K562 (cell line): ENCODE data around the gene KCNAB1. TPM values are rescaled to one million over a fixed set of nuclear protein-coding genes. Genes with fewer than 3 reads are reported as not detected.

Experiments used
- ATAC-seq: fragments of 200-7000 bp; cut with Tn5 transposase; 3 replicates; pipeline ENCODE4 v1.9.1; 2020; ENCODE audit warnings: moderate library complexity
- BruUV-seq: library from RNA; stranded (reverse); fragments of 400-500 nt; replicated peaks from 2 replicates; lab custom pipeline; 2021; lab: Mats Ljungman, UMichigan
- CTCF ChIA-PET: fragments of 300-600 bp; formaldehyde crosslinking; extraction: SDS; loops from one replicate; lab custom pipeline; 2021; ENCODE audit warnings: low intra/inter-chr PET ratio; lab: Yijun Ruan, JAX
- POLR2A ChIA-PET: fragments of 300-600, 350-650 bp; sonication (Branson Sonifier 250); formaldehyde crosslinking; extraction: SDS; loops from one replicate; lab custom pipeline; 2021; ENCODE audit warnings: antibody characterized with exemption, inconsistent platforms; lab: Yijun Ruan, JAX
- DNase-seq, 4 experiments: peaks; one replicate each; pipeline versions ENCODE4 v3.0.0 to v3.0.0-alpha.2; 2011 to 2018; ENCODE audit warnings: low spot score in 3 of 4, mixed read lengths in 3 of 4; ENCODE audit errors: extremely low read depth in 1 of 4
- FAIRE-seq: peaks from 2 replicates; lab custom pipeline; 2011; peaks lifted over from hg19 to GRCh38; lab: Jason Lieb, UNC
- H2AFZ ChIP-seq: 2 replicates; pipeline ENCODE4 v1.6.0; 2011; ENCODE audit warnings: low read depth, low read length, control low read depth, inconsistent platforms
- H3K27ac ChIP-seq: fragments of 200-600 bp; 3 replicates; pipeline ENCODE4 v1.8.0; 2011; ENCODE audit warnings: low read depth, mild to moderate bottlenecking, control low read depth, inconsistent platforms, low read length, moderate library complexity, mixed read lengths; ENCODE audit errors: extremely low read depth
- H3K27me3 ChIP-seq, 2 experiments: fragments of 300-600 bp in 1 of 2; 2 replicates in 1 of 2; 3 replicates in 1 of 2; pipeline versions ENCODE4 v1.6.0 to v1.8.0; 2011; ENCODE audit warnings: inconsistent platforms in 2 of 2, low read length in 2 of 2, mild to moderate bottlenecking in 1 of 2, mixed read lengths in 1 of 2, moderate library complexity in 1 of 2; ENCODE audit not compliant: control insufficient read depth in 2 of 2, insufficient read depth in 2 of 2
- H3K36me3 ChIP-seq: fragments of 300-600 bp; 3 replicates; pipeline ENCODE4 v1.8.0; 2011; ENCODE audit warnings: mild to moderate bottlenecking, low read length, inconsistent platforms; ENCODE audit not compliant: control insufficient read depth, insufficient read depth
- H3K4me1 ChIP-seq, 2 experiments: fragments of 200-600 bp in 1 of 2; replicated peaks in 1 of 2; 2 replicates in 1 of 2; 3 replicates in 1 of 2; pipeline versions ENCODE4 v1.5.1 to v1.8.0; 2011; ENCODE audit warnings: inconsistent platforms in 2 of 2, low read length in 2 of 2, mild to moderate bottlenecking in 1 of 2, mixed read lengths in 1 of 2, moderate library complexity in 1 of 2; ENCODE audit not compliant: control insufficient read depth in 2 of 2, insufficient read depth in 2 of 2
- H3K4me2 ChIP-seq: 2 replicates; pipeline ENCODE4 v1.6.1; 2011; ENCODE audit warnings: low read length, control low read depth, inconsistent platforms, mixed read lengths; ENCODE audit not compliant: insufficient read depth
- H3K4me3 ChIP-seq: fragments of 200-600 bp; sonication (generic), shearing (Covaris generic); 2 replicates; pipeline ENCODE4 v1.5.1; 2016; ENCODE audit warnings: control low read depth, inconsistent platforms
- H3K79me2 ChIP-seq: fragments of 200-600 bp; 3 replicates; pipeline ENCODE4 v1.8.0; 2011; ENCODE audit warnings: low read length, inconsistent platforms; ENCODE audit not compliant: control insufficient read depth, insufficient read depth
- H3K9ac ChIP-seq, 2 experiments: 2 replicates each; pipeline versions ENCODE4 v1.6.0 to v1.6.1; 2011; ENCODE audit warnings: low read depth in 2 of 2, low read length in 2 of 2, control low read depth in 1 of 2, inconsistent platforms in 1 of 2, mild to moderate bottlenecking in 1 of 2, mixed read lengths in 1 of 2; ENCODE audit not compliant: insufficient read depth in 1 of 2
- H3K9me1 ChIP-seq: one replicate; pipeline ENCODE4 v1.6.0; 2011; ENCODE audit warnings: inconsistent platforms, mild to moderate bottlenecking, low read length, moderate library complexity; ENCODE audit not compliant: control insufficient read depth, insufficient read depth
- H3K9me3 ChIP-seq: replicated peaks from 2 replicates; pipeline ENCODE4 v1.5.1; 2011; ENCODE audit warnings: low read depth, low read length, inconsistent platforms; ENCODE audit not compliant: control insufficient read depth, insufficient read depth
- H4K20me1 ChIP-seq: replicated peaks from 2 replicates; pipeline ENCODE4 v1.6.1; 2011; ENCODE audit warnings: low read length, inconsistent platforms, mixed read lengths; ENCODE audit not compliant: control insufficient read depth, insufficient read depth
- BCL6 ChIP-seq: fragments of 250-450 bp; sonication (Bioruptor Pico); IDR thresholded peaks from 2 replicates; pipeline ENCODE4 v1.4.0; 2020
- HDAC8 ChIP-seq: fragments of 450-650 bp; IDR thresholded peaks from 2 replicates; pipeline ENCODE4 v1.6.1; 2016; ENCODE audit warnings: mild to moderate bottlenecking, missing genetic modification characterization, moderate library complexity, missing compliant biosample characterization
- RNF219 ChIP-seq: fragments of 250-450 bp; sonication (Bioruptor Pico); IDR thresholded peaks from 2 replicates; pipeline ENCODE4 v1.5.0; 2022; ENCODE audit warnings: mild to moderate bottlenecking
- ZNF280A ChIP-seq: fragments of 450-650 bp; IDR thresholded peaks from 2 replicates; pipeline ENCODE4 v1.6.1; 2018; ENCODE audit warnings: mild to moderate bottlenecking, low read depth; ENCODE audit not compliant: partially characterized antibody
- ZNF436 ChIP-seq: fragments of 250-450, 450-650 bp; sonication (Bioruptor Pico); formaldehyde crosslinking; IDR thresholded peaks from 2 replicates; pipeline ENCODE4 v1.7.0; 2020; ENCODE audit warnings: mild to moderate bottlenecking
- ZNF445 ChIP-seq: fragments of 250-450 bp; sonication (Bioruptor Pico); IDR thresholded peaks from 2 replicates; pipeline ENCODE4 v1.4.0; 2020; ENCODE audit warnings: low read depth, mild to moderate bottlenecking, moderate library complexity
- WGBS: fragments of 100-300 bp; shearing (Covaris generic); methylation state at CpG from one replicate; pipeline ENCODE4 v1.1.6; 2016; ENCODE audit warnings: low coverage, mixed read lengths; ENCODE audit not compliant: insufficient coverage; ENCODE audit errors: missing lambda C conversion rate; 5-methylcytosine and 5-hydroxymethylcytosine counted together
- in situ Hi-C: fragments of 300-500 bp; cut with MboI; formaldehyde crosslinking; loops from 4 replicates; pipeline ENCODE4 v1.15.0; 2018; ENCODE audit warnings: inconsistent platforms, mixed read lengths
- intact Hi-C: fragments of 100-400 bp; cut with micrococcal nuclease; formaldehyde crosslinking; loops from 2 replicates; pipeline ENCODE4 v1.14.2; 2022
- polyA plus RNA-seq, 8 experiments: library from polyadenylated mRNA; depleted of rRNA in 4 of 8; stranded (reverse) in 5 of 8; unstranded in 3 of 8; fragments of >200 nt; fragmentation: Nextera tagmentation in 2 of 8; fragmentation: Illumina TruSeq in 1 of 8; extraction: Ambion mirVana in 2 of 8; extraction: Trizol in 1 of 8; gene quantifications; 2 replicates each; pipeline versions ENCODE4 v1.2.1 to v1.2.3, GENCODE V29; 2011 to 2014; ENCODE audit warnings: inconsistent platforms in 1 of 8, missing spikeins in 1 of 8
- total RNA-seq, 7 experiments: library from RNA; depleted of rRNA in 6 of 7; stranded (reverse); fragments of >200 nt in 6 of 7; fragmentation: Illumina TruSeq in 2 of 7; extraction: Trizol in 2 of 7; gene quantifications; 2 replicates each; pipeline versions ENCODE4 v1.2.1 to v1.2.3, GENCODE V29; 2011 to 2021; ENCODE audit warnings: low replicate concordance in 1 of 7

Gene KCNAB1
- total and polyA plus RNA-seq, 9 of the 15 experiments (the other 6 are each of a cell fraction or from before 2014, with no cell fraction given) = 0.14 to 1.2 (median 0.51) TPM

GRCh38 chr3:156163848-156164247, 43.5 kb downstream of the KCNAB1 start:
- peaks cover 3 to 13% of the 10 kb centered on the region in 2 experiments; a peak in 4 of 5 replicates for H3K27me3 ChIP-seq
- DNase-seq (no peak), FAIRE-seq (no peak), ATAC-seq (no peak)
- ChIA-PET CTCF (no interaction called here), POLR2A (no interaction called here)
- H3K27ac ChIP-seq = no peak overlapping the region
- H3K36me3 ChIP-seq = no peaks in the 10 kb centered on the region
- no peaks in the 10 kb centered on the region for H3K79me2 ChIP-seq
- H3K9me1 ChIP-seq = no peaks in the 10 kb centered on the region
- no peak overlapping the region for H3K9ac ChIP-seq
- 0% methylated on average over 2 of the region's 2 CpGs for WGBS
- H3K4me3 ChIP-seq = no peak overlapping the region
- H3K9me3 ChIP-seq = no peaks in the 10 kb centered on the region
- H4K20me1 ChIP-seq = no peaks in the 10 kb centered on the region
- H2AFZ ChIP-seq = no peak overlapping the region
- in situ Hi-C loops = loop anchor here (25.0 kb wide), 2 partner anchors 223 to 348 kb away; no protein-coding TSS in a partner anchor
- intact Hi-C loops = no loop called here
- BruUV-seq = no TSS peak
- no peak overlapping the region for H3K4me2 ChIP-seq
- TF ChIP-seq ZNF280A (no peak), RNF219 (CRISPR knock-in tag) (no peak), HDAC8 (tag) (no peak), ZNF445 (no peak), ZNF436 (CRISPR knock-in tag) (no peak), BCL6 (no peak)
- TF ChIP-seq, all 486 proteins: peak for 0
- H3K4me1 ChIP-seq = no peaks in the 10 kb centered on the region
